Measurements from ENCODE around the gene PLEKHO2.

DNA sequence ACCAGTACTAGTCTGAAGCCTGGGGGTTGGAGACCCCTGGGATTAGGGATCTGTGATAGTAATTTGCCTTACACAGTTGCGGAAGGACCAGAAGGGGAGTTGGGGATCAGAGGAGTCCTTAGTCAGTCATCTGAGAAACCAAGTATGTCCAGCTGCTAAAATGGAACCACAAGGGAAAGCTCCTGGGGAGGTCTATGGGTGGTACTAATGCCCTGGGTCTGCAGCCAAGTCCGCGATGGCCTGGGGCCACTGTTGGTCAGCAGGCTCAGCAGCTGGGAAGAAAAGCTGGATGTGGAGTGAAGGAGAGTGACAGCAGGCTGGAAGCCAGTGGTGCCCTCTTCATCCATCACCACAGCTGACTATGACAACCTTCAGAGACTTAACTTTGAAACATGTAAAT is 67.8 kb downstream of the PLEKHO2 start:
- TF ChIP-seq, protein P1, sequence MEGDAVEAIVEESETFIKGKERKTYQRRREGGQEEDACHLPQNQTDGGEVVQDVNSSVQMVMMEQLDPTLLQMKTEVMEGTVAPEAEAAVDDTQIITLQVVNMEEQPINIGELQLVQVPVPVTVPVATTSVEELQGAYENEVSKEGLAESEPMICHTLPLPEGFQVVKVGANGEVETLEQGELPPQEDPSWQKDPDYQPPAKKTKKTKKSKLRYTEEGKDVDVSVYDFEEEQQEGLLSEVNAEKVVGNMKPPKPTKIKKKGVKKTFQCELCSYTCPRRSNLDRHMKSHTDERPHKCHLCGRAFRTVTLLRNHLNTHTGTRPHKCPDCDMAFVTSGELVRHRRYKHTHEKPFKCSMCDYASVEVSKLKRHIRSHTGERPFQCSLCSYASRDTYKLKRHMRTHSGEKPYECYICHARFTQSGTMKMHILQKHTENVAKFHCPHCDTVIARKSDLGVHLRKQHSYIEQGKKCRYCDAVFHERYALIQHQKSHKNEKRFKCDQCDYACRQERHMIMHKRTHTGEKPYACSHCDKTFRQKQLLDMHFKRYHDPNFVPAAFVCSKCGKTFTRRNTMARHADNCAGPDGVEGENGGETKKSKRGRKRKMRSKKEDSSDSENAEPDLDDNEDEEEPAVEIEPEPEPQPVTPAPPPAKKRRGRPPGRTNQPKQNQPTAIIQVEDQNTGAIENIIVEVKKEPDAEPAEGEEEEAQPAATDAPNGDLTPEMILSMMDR (IDR thresholded peaks at IDR 0.05): no peak
- TF ChIP-seq ZFX (IDR thresholded peaks at IDR 0.05; ENCODE audit: borderline replicate concordance): no peak
